Measurements from ENCODE around the gene SPATA9.

- TF ChIP-seq CTCF (IDR thresholded peaks at IDR 0.05; ENCODE audit: low read depth, low read length, poor library complexity, severe bottlenecking) = no peak
- no peak for TF ChIP-seq EZH2phosphoT487 (IDR thresholded peaks at IDR 0.05; ENCODE audit: borderline replicate concordance, low read length)
These were observed 54.6 kb downstream of the SPATA9 start for GRCh38 chr5:95627971-95628810.
